HL-60 (cell line): ENCODE measurements around the gene LDB2.

Experiments
- DNase-seq, 2 experiments: peaks; one replicate each; pipeline ENCODE4 v3.0.0-alpha.2; 2010 to 2020; ENCODE audit warnings: low read depth in 1 of 2, low spot score in 1 of 2
- H3K27ac ChIP-seq: fragments of 250-450 bp; sonication (Bioruptor Pico); replicated peaks from 2 replicates; pipeline ENCODE4 v1.5.1; 2020; ENCODE audit warnings: mild to moderate bottlenecking, moderate library complexity
- H3K27me3 ChIP-seq: fragments of 250-450 bp; sonication (Bioruptor Pico); 2 replicates; pipeline ENCODE4 v1.5.1; 2021; ENCODE audit warnings: mild to moderate bottlenecking, moderate library complexity; ENCODE audit not compliant: insufficient read depth, poor library complexity, severe bottlenecking
- H3K4me3 ChIP-seq: replicated peaks from 2 replicates; pipeline ENCODE4 v1.5.1; 2011; ENCODE audit warnings: mild to moderate bottlenecking, control low read depth, low read length; ENCODE audit not compliant: insufficient read depth
- GABPA ChIP-seq: IDR thresholded peaks from 2 replicates; pipeline ENCODE4 v1.6.1; 2012; ENCODE audit warnings: low read depth
- POLR2AphosphoS5 ChIP-seq: IDR thresholded peaks from 2 replicates; pipeline ENCODE4 v1.6.1; 2012; ENCODE audit warnings: low read depth
- SPI1 ChIP-seq: IDR thresholded peaks from 2 replicates; pipeline ENCODE4 v1.6.1; 2012; ENCODE audit warnings: low read depth, mild to moderate bottlenecking, borderline replicate concordance
- TF ChIP-seq, protein P1 (sequence below): IDR thresholded peaks from 2 replicates; pipeline ENCODE4 v1.6.1; 2012; ENCODE audit warnings: low read depth; ENCODE audit not compliant: insufficient replicate concordance
- TF ChIP-seq, protein P2 (sequence below): IDR thresholded peaks from one replicate; pipeline ENCODE4 v1.5.1; 2011; ENCODE audit warnings: low read length, control low read depth, inconsistent platforms; ENCODE audit not compliant: insufficient read depth

The LDB2 gene

DNA sequence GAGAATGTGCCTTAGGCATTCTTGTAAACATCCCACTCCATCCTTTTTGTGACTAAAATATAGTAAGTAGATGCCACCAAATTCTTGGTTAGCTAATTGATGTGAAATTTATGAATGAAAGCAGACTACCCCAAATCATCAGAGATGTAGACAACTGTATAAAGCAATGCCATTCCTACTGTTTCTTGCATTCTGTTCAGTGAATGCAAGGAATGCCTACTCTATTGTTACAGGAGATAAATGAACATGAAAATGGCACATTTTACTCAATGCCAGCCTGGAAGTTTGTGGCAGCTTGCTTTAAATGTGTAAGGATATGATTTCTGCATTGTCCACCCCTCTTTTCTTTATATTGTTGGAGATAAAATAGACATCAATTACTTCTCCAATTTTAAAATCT is 317.9 kb downstream of the LDB2 start:
- no peak overlapping the region for H3K27ac ChIP-seq
- no peak overlapping the region for H3K4me3 ChIP-seq
- H3K27me3 ChIP-seq: no peaks in the 10 kb centered on the region
- DNase-seq: no peak
- no peak for TF ChIP-seq SPI1
- TF ChIP-seq, protein P1, sequence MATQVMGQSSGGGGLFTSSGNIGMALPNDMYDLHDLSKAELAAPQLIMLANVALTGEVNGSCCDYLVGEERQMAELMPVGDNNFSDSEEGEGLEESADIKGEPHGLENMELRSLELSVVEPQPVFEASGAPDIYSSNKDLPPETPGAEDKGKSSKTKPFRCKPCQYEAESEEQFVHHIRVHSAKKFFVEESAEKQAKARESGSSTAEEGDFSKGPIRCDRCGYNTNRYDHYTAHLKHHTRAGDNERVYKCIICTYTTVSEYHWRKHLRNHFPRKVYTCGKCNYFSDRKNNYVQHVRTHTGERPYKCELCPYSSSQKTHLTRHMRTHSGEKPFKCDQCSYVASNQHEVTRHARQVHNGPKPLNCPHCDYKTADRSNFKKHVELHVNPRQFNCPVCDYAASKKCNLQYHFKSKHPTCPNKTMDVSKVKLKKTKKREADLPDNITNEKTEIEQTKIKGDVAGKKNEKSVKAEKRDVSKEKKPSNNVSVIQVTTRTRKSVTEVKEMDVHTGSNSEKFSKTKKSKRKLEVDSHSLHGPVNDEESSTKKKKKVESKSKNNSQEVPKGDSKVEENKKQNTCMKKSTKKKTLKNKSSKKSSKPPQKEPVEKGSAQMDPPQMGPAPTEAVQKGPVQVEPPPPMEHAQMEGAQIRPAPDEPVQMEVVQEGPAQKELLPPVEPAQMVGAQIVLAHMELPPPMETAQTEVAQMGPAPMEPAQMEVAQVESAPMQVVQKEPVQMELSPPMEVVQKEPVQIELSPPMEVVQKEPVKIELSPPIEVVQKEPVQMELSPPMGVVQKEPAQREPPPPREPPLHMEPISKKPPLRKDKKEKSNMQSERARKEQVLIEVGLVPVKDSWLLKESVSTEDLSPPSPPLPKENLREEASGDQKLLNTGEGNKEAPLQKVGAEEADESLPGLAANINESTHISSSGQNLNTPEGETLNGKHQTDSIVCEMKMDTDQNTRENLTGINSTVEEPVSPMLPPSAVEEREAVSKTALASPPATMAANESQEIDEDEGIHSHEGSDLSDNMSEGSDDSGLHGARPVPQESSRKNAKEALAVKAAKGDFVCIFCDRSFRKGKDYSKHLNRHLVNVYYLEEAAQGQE: no peak
- TF ChIP-seq POLR2AphosphoS5: no peak
- no peak for TF ChIP-seq GABPA
- TF ChIP-seq, protein P2, sequence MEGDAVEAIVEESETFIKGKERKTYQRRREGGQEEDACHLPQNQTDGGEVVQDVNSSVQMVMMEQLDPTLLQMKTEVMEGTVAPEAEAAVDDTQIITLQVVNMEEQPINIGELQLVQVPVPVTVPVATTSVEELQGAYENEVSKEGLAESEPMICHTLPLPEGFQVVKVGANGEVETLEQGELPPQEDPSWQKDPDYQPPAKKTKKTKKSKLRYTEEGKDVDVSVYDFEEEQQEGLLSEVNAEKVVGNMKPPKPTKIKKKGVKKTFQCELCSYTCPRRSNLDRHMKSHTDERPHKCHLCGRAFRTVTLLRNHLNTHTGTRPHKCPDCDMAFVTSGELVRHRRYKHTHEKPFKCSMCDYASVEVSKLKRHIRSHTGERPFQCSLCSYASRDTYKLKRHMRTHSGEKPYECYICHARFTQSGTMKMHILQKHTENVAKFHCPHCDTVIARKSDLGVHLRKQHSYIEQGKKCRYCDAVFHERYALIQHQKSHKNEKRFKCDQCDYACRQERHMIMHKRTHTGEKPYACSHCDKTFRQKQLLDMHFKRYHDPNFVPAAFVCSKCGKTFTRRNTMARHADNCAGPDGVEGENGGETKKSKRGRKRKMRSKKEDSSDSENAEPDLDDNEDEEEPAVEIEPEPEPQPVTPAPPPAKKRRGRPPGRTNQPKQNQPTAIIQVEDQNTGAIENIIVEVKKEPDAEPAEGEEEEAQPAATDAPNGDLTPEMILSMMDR: no peak

DNA sequence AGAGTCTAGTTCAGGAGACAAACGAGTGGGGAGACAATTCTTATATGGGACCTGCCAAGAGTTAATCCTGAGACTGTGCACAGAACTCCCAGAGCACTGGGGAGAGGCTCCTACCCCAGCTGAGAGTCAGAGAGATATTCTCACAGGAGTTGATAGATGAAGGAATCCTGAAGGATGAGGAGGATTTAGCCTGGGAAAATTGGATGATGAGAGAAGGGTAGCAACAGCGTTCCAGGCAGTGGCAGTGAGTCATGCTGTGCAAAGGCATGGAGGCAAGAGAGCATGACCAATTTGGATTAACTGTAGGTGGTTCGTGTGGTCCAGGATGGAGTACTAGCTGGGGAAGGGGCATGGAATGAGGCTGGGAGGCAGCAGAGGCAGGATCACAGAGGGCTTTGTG is 318.6 kb downstream of the LDB2 start:
- H3K27ac ChIP-seq: no peak overlapping the region
- TF ChIP-seq POLR2AphosphoS5: no peak
- no peak for TF ChIP-seq GABPA
- TF ChIP-seq, protein P2: no peak
- no peak for TF ChIP-seq SPI1
- TF ChIP-seq, protein P1: no peak
- DNase-seq: no peak
- H3K27me3 ChIP-seq: no peaks in the 10 kb centered on the region
- H3K4me3 ChIP-seq: no peak overlapping the region

DNA sequence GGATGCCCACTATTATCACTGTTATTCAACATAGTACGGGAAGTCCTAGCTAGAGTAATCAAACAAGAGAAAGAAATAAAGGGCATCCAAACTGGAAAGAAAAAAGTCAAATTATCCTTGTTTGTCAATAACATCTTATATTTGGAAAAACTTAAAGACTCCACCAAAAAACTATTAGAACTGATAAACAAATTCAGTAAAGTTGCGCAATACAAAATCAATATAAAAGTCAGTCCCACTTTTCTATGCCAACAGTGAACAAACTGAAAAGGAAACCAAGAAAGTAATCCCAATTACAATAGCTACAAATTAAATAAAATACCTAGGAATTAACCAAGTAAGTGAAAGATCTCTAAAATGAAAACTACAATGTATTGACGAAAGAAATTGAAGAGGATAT is 321.3 kb downstream of the LDB2 start:
- Histone ChIP-seq H3K27ac (no peak overlapping the region), H3K27me3 (no peaks in the 10 kb centered on the region), H3K4me3 (no peak overlapping the region)
- DNase-seq: no peak
- TF ChIP-seq SPI1 (no peak), GABPA (no peak), POLR2AphosphoS5 (no peak)
- TF ChIP-seq, protein P1: no peak
- TF ChIP-seq, protein P2: no peak
